GM21529 (cell line): Measurements from ENCODE around the gene CAP1.

Experiments used
- ATAC-seq: cut with Tn5 transposase; IDR thresholded peaks from one replicate; pipeline ENCODE4 v1.9.1; 2021; ENCODE audit not compliant: unreplicated experiment

CAP1 gene

DNA sequence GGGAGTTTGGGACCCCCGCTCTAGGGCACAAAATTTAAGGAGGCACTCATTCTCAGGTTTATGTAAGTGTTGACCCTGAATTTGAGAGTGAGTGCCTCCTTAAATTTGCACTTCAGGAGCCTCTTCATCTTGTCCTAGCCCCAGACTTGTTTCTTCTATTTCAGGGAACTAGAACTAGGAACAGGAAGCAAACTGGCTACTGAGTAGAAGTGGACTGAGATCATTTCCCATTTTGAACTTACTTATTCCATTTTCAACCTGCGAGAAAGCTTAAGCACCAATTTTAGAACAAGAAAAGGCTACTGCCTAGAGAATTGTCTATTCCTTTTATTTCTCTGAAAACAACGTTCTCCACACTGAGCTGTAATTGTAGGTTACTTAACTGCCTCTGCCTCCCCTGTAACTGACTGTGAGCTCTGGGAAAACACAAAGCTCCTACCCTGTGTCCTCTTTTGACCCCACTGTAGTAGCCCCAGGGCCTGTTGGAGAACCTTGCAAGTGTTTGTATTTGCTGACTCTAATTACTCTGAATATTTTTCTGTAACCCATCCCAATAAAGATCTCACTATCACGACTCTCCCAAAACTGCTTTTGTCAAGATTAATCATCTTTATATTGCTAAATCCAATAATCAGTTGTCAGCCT lies 54.1 kb downstream of the CAP1 start:
- ATAC-seq: no peak

DNA sequence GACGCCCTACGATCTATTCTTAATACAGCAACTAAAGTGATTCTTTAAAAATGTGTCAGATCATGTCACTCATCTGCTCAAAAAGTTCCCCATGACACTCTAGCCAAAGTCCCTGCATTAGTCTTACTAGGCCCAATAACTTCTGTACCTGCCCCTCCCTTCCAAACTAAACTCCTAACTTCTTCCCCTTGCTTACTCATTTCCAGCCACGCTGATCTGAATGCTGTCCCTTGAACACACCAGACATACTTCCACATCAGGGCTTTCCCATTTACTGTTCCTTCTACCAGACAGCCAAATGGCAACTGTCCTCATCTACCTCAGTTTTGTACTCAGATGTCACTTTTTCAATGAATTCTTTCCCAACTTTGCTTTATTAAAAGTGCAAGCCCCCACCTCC lies 55.3 kb downstream of the CAP1 start:
- no peak for ATAC-seq

DNA sequence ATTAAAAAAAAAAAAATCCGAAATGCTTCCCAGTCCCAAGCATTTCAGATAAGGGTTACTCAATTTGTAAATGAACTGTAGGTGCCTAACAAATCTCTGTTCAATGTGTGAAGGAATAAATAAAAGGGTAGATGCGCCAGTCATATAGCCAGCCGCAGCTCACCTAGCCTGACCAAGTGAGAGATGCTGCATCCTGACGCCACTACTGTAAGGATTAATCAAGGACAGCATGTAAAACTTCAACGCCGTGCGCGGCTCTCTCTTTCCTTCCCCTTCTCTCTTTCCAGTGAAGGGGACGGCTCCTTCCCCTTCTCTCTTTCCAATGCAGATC lies 56.1 kb downstream of the CAP1 start:
- ATAC-seq: peak; percentile 20

DNA sequence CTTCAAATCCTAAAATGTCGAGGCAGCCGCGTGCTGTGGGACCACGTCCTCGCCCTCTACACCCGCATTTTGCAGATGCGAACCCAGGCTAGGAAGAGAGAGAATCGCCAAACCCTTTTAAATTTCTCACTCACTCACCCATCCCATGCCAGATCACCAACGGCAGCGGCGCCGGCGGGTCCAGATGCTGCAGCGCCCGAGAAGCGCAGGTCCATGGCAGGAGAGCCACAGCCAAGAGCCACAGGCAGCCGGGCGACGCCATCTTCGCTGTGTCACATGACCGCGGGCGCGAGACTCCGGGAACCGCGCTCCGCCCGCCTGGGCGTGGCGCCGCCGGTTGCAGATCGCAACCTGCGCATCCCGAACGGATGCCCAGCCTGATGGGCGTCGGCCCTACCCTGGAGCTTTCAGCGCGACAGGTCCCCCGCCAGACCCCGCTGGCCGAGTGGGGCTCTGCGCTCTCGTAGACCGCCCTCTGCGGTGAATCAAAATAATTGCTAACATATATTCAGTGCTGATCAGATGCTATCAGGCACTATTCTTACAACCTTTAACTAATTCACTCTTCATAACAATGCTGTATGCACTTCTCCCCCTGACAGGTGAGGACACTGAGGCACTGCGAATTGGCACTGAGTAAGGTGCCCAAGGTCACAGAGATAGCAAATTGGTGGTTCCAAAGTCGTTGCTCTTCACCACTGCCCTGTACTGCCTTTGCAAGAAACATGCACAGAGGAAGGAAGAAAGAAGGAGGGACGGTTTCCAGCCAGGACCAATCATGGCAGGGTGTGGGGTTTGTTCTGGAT lies 56.7 kb downstream of the CAP1 start, which contains the start of gene PPT1:
Gene PPT1 (minus strand): TSS at position 276 of the 806 bp plus-strand sequence. CDS start 14 bp downstream, at position 262.
- ATAC-seq: peak; percentile 84

GRCh38 chr1:40102038-40102437 lies 61.5 kb downstream of the CAP1 start:
- ATAC-seq: no peak

GRCh38 chr1:40102896-40103295 lies 62.4 kb downstream of the CAP1 start:
- ATAC-seq: no peak

DNA sequence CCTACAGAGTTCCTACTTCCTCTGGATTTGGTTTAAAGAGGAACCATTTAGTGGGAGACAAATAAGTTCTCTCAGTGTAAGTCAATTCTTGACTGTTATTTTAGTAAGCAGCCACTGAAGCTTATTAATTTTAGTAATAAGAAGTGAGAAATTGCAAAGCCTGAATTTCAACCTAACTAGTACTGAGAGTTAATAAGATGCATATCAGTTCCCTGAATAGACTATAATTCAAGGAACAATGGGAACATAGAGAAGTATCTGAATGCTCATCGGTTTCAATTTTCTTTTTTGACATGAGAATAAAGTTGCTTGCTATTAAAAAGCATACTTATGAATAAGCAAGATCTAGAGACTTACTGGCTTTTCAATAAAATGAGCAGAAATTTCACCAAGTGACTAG lies 64.5 kb downstream of the CAP1 start:
- ATAC-seq: no peak

DNA sequence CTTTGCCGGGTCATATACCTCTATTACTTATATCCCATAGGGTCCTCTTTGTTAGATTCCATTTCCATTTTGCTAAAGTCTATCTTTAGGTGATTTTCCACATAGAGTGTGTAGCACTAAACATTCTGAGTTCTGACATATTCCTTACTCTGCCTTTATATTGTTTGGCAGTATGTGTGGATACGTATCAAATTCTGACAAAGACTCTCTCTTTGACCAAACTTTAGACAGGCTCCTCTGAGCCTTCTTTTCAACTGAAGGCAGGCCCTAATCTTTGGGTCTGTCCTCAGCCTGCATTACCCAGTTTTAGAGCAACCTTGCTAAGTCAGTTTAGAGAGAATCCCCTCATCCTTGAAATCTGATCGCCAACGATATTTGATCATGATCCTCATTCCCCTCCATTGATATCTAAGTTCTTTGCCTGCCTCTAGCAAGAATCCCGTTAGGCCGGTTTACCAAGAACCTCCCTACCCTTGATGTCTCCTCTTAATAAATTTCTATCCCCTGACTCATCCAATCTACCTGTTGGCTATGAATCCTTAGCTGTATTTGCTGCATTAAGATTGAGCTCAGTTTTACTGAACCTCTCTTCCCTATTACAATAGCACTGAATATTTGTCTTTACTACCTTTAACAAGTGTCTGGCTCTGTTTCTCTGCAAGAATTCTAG lies 66.9 kb downstream of the CAP1 start:
- ATAC-seq: no peak

DNA sequence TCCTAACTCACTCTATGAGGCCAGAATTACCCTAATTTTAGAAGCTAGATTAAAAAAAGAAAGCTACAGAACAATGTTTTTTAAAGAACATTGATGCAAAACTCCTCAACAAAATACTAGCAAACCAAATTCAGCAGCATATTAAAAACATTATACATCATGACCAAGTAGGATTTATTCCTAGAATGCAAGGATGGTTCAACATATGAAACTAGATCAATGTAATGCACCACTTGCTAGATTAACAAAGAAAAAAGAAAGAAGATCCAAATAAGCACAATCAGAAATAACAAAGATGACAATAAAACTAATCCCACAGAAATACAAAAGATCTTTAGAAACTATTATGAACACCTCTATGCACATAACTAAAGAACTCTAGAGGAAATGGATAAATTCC lies 69.9 kb downstream of the CAP1 start:
- ATAC-seq: no peak

- ATAC-seq: no peak
Measured at GRCh38 chr1:40114400-40114799, 73.9 kb downstream of the CAP1 start.

DNA sequence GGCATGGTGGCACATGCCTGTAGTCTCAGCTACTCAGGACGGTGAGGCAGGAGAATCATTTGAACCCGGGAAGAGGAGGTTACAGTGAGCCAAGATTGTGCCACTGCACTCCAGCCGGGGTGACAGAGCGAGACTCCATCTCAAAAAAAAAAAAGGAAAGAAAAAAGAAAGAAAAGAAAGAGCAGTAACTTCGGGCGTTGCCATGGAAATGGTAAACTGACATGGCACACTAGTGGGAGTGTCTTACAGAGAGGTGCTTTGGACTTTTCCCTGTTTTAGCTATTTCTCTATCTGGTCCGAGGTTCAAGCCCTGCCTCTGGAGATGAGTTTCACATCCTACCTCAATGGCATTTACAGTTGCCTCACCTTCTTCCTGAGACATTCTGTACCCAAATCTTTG lies 79.6 kb downstream of the CAP1 start:
- no peak for ATAC-seq
